Activated CD8-positive, alpha-beta memory T cell treated with anti-CD3 and anti-CD28 coated beads for 24 hours (primary cell): Measurements from ENCODE around the gene TMEM198.

Experiments
- DNase-seq: peaks from one replicate; pipeline ENCODE4 v3.0.0-alpha.2; 2020

TMEM198 gene

DNA sequence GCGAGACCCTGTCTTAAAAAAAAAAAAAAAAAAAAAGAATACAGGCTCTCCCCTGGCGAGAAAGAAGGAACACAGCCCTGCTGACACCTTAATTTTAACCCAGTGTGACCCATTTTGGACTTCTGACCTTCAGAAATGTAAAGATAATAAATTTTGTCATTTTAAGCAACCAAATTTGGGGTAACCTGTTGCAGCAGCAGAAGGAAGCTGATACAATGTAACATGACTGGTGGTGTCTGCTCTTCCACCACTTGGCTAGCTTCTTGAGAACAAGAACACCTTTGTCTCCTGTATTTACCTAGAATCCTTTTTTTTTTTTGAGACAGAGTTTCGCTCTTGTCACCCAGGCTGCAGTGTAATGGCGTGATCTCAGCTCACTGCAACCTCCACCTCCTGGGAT is 47.3 kb downstream of the TMEM198 start:
- DNase-seq = no peak

DNA sequence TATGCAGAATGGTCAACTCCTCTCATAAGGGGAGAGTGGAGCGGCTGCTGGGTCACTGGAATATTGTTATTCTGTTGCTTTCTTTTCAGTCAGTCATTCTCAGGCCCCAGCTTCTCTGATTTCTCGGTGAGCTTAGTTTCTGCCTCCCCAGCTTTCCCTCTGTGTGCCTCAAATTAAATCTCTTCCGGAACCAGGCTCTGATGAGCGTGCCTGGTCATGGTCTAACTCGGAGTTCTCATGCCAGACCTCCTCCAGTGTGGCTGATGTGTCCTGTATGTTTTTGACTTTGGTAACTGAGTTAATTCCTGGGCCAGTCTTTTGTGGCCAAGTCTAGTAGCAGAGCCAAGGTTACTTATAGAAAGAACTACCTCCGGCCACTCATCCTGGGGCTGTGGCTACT is 48.9 kb downstream of the TMEM198 start:
- no peak for DNase-seq

DNA sequence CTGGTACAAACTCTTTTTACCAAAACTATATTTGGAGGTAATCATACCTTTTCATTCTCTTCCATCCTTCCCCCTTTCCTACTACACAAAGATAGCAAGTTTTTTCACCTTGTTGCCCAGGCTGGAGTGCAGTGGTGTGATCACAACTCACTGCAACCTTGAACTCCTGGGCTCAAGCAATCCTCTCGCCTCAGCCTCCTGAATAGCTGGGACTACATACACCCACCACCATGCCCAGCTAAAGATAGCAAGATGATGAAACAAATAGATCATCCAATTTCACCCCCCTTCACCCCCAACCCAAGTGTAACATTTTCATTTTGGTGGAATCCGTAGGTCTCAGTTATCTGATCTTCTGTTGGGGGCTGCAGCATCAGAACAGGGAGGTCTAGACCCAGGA is 49.3 kb downstream of the TMEM198 start:
- DNase-seq = no peak

DNA sequence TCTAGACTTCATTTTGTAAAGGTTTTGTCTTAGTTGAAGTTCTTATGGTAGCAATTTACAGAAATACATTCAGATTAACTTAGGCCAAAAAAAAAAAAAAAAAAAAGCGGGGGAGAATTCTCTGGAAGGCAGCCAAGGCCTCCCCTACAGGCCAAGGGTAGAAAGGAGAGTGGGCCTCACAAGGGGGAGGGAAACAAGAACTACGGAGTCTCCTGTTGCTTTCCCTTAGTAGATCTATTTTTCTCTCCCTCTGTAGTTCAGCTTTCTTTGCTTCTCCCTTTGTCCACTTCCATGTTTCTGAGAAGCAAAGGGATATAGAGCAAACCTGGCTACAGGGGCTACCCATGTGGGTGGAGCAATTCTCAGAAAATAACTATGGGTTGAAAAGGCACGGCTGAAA is 51.4 kb downstream of the TMEM198 start:
- no peak for DNase-seq

DNA sequence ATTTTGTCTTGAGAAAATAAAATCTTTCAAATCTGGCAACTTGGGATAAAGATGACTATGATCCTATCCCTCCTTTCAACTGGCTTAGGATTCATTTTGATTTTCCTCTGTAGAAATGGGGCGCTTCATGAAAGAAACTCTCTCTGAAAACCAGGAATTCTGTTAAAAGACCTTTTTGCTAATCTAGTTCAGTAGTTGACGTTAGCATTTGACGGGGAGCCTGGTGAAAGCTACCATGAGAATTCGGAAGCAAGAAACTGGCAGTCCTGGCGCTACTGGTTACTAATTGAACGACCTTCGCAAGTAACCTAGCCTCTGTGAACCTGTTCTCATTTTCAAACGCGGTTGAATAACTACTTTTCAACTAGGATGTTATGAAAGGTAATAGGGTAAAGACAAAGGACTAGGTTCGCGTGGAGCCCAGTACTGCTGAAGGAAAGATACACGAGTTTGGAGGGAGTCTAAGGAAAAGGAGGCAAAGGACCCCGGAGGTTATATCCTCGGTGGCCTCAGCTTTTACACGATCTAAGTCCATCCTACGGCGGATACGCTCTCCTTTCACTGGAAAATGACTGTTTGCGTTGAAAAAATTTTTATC is 53.2 kb downstream of the TMEM198 start:
- DNase-seq = no peak

DNA sequence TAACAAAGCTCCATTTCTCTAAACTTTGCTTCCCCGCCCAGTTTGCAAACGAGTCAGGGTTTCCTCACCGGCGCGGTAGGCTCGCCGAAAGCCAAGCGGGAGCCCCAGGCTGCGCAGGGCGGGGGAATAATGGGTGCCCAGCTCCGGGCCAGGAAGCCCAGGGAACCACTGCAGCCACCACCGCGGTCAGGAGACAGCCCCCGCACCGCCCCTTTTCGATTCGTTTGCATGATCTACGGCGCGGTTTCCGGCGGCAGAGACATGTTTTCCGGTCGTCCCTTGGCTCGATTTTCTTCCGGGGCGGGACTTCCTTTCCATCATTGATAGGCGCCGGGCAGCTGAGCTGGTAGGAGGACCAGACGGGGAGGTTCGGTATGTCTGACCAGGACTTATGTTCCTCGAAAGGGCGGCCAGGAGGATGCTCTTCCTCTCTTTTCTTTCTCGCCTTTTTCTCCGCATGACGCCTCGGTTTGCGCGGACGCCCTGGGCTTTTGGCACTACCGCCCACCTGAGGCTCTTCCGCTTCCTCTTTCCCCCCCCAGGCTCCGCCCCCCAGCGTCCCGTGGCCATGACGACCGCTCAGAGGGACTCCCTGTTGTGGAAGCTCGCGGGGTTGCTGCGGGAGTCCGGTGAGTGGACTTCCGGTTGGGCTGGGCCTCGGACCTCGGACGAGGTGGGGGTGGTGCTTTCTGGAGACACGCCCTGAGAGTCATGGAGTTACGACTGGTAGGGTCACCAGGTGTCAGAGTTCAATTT is 53.9 kb downstream of the TMEM198 start, which contains the start of gene STK11IP:
Gene STK11IP (plus strand): TSS at position 306 of the 756 bp plus-strand sequence. CDS start 263 bp downstream, at position 569.
- peak; percentile 95 for DNase-seq

DNA sequence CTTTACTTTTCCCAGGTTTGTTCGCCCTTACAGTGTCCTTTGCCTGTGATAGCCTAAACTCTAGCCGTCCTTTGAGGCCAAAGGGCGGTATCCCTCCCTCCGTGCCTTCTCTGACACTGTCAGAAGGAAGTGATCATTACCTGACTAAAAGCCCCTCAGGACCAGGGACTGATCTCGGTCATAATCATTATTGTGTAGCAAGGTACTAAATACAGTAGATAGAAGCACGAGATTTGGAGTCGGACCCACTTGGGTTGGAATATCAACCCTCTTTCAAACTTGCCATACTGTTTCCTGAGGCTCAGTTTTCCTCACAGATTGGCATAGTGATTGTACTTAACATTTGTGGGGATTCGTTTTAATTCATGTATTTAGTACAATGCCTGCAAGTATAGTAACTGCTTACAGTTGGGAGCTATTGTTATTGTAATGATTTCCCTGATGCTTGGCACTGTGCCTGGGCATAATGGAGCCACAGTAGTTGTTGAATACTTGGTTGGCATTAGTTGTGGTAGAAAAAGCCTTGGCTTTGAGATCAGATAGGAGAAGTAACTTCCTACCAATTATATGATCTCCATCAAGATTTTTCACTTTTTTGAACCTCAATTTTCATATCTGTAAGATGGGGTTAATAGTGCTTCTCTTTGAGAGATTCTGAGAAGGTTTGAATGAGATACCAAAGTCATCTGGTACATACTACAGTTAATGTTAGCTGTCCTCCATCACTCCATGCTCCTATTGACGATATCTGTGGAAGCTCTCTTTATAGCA is 54.7 kb downstream of the TMEM198 start:
- no peak for DNase-seq
